ENCODE results near the gene NEAT1.
A peak's percentile ranks its signal among the peaks of the same experiment; 100 is the strongest.

Gene NEAT1

GRCh38 chr11:65477149-65477965 is 54.8 kb downstream of the NEAT1 start:
- DNase-seq: peak; percentile 75 to 98 (median 94)

DNA sequence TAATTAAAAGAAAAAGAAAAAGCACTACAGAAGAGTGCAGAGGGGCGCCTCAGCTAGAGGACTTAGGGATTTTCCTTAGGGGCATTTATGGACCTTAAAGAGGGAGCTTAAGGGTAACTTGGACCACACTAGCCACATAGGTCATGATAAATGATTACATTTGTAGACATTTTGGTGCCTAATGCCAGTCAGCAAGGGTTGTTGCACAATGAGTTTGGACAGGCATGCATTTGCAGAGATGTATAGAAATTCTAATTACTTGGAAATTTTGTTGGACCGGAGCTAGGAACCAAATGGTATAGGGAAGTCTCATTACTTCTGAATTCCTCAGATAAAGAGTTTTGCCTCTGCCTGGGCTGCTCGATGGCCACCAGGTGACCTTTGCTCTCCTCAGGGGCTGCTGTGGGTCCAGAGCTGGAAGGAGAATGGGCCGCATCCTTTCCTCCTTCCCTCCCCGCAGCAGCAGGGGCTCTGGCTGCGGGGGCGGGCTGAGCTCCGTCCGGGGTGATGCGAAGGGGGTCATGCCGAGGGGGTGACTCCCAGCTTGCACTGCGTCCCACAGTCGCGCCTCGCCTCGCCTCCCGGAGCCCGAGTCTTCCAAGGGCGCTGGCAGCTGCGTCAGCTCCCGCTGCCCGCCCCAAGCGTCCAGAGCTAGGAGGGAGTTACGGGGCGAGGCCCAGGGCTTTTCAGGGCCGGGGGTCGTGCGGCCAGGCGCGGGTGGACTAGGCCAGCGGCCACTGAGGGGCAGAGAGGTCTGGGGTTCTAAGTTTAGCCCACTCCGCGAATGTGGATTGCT is 56.0 kb downstream of the NEAT1 start:
- peak in 29 of 51 donors; percentile 21 to 70 (median 49) for DNase-seq

- peak in 24 of 51 donors; percentile 25 to 75 (median 48) for DNase-seq
Observed at GRCh38 chr11:65479184-65480145, 56.9 kb downstream of the NEAT1 start.

GRCh38 chr11:65482306-65482850 is 59.8 kb downstream of the NEAT1 start:
- no peak for DNase-seq

GRCh38 chr11:65485920-65486219 is 63.3 kb downstream of the NEAT1 start:
- peak in 1 of 51 donors; percentile 35 for DNase-seq

- peak in 2 of 51 donors; percentile 63 to 81 for DNase-seq
Observed at GRCh38 chr11:65486570-65487466, 64.2 kb downstream of the NEAT1 start.

GRCh38 chr11:65487467-65488272 is 65.1 kb downstream of the NEAT1 start:
- peak; percentile 72 to 100 (median 99) for DNase-seq

DNA sequence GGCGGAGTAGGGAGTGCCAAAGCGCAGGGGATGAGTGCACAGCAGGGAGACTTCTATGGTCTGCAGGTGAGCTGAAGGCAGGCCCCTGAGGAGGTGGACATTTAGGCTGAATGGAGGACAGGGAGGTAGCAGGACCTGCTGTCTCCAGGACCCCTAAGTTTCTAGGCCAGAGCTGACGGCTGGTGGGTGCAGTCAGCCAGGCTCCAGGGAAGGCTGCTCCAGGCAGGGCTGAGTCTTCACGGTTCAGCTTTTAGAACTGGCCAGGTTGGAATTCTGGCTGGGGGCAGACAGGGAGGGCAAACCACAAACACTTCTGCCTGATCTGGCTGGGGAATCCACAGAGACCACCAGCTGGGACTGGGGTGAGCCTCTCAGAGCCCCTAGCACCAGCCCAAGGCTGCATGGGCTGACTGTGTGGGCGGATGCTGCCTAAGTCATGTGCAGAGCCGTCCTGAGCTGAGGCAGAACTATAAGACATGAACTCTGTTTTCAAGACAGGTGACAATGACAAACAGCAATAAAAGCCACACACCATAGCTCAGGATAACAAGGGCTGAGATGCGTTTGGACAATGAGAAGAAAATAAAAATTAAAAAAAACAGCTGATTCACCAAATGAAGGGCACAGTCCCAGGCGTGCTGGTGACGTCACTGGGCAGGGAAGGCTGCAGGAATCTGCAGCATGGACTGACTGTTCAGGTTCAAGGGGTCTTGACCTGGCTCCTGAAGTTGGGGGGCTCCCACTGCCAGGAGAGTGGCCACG is 65.9 kb downstream of the NEAT1 start:
- peak in 16 of 51 donors; percentile 26 to 76 (median 54) for DNase-seq

DNA sequence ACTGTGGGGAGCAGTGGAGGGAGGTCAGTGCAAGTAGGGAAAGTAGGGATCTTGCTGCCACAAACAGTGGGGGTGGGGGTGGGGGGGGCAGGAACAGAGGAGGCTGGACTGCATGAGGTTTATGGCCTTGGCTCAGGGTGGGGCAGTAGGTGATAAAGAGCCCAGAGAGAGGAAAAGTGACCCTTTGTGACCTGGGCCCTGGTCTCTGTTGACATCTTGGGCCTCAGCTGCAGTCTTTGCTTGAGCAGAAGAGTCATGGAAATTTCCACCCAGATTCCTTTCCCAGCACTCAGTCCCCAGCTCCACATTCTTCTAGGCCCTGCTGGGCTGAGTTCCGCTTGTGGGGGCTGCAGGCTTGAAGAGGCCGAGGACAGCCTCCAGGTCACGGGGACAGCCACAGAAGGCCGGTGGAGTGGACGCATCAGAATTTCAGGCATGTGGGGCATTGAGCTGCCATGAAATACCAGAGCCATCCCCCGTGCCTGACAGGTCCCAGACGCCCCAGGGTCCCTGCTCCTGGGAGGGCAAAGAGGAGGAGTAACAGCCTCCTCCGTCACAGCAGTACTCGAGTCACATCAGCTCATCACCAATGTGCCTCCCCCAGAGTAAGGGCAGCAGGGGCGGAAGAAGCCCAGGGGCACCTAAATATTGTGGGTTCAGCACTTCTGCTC is 66.6 kb downstream of the NEAT1 start:
- peak in 13 of 51 donors; percentile 32 to 70 (median 49) for DNase-seq

- peak in 5 of 51 donors; percentile 25 to 61 (median 38) for DNase-seq
Observed at GRCh38 chr11:65489706-65490320, 67.2 kb downstream of the NEAT1 start.

GRCh38 chr11:65491163-65491465 is 68.5 kb downstream of the NEAT1 start:
- peak in 1 of 51 donors; percentile 19 for DNase-seq

DNA sequence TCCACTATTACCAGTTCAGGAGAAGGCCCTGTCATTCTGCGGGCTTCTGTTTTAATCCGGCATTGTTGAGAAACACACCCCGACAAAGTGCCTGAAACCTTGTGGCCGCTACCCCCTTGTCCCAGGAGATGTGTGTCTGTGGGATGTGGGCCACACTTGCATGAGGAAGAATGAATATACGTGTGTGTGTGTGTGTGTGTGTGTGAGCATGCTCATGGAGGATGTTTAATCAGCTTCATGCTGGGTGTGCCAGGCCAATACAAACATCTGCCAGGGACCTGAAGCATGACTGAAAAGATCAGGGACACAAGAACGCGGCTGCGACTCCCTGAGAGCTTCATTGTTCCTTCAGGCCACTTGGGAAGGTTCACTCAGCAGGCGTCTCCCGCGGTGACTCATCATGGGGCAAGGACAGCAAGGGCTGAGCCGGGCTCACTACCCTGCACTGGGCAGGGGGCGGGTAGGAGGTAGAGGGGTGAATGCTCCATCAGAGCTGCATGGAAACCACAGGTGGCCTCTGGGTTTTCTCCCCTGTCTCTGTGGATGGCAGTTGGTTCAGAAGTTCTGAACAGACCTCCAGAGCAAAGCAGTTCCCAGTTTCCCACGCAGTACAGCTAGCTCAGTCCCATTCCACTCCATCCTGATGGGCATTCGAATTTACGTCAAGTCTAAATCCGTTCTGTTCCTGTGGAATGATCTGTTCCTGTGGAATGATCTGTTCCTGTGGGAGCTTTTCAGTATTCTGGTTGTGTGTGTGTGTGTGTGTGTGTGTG is 69.2 kb downstream of the NEAT1 start:
- peak in 35 of 51 donors; percentile 23 to 86 (median 62) for DNase-seq

- DNase-seq: peak in 1 of 51 donors; percentile 65
Observed at GRCh38 chr11:65492387-65492636, 69.7 kb downstream of the NEAT1 start.

GRCh38 chr11:65492637-65493366 is 70.2 kb downstream of the NEAT1 start:
- DNase-seq: peak in 35 of 51 donors; percentile 21 to 79 (median 62)

DNA sequence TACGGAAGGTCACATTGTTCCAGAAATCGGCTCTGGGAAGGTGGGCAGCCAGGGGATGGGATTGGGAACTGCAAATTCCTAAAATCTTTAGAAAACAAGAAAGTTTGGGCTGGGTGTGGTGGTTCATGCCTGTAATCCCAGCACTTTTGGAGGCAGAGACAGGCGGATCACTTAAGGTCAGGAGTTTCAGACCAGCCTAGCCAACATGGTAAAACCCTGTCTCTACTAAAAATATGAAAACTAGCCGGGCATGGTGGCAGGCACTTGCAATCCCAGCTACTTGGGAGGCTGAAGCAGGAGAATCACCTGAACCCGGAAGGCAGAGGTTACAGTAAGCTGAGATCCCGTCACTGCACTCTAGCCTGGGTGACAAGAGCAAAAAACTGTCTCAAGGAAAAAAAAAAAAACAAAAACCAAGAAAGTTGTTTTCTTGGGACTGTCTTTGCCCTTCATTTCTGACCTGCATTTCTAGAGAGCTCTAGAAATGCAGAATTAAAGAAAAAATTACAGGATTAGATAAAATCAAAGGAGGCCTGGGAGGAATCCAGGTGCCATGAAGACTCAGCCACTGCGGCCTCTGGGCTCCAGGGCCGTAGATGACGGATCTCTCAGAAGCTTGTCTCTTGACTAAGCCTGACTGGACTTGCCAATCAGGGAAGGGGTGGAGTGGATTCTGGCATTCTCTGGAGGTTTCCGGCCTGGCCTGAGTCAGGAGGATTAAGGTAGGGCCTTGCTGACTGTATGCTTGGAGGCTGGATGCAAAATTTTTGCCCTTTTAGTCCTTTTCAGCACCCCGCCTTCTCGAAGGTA is 71.0 kb downstream of the NEAT1 start:
- DNase-seq: peak in 23 of 51 donors; percentile 21 to 74 (median 38)

Data from hypothalamus (tissue), 51 donors.